HL-60 (cell line): ENCODE data around the gene ARL3.

Experiments
- DNase-seq, 2 experiments: peaks; one replicate each; pipeline ENCODE4 v3.0.0-alpha.2; 2010 to 2020; ENCODE audit warnings: low read depth in 1 of 2, low spot score in 1 of 2
- H3K27ac ChIP-seq: fragments of 250-450 bp; sonication (Bioruptor Pico); replicated peaks from 2 replicates; pipeline ENCODE4 v1.5.1; 2020; ENCODE audit warnings: mild to moderate bottlenecking, moderate library complexity
- H3K27me3 ChIP-seq: fragments of 250-450 bp; sonication (Bioruptor Pico); 2 replicates; pipeline ENCODE4 v1.5.1; 2021; ENCODE audit warnings: mild to moderate bottlenecking, moderate library complexity; ENCODE audit not compliant: insufficient read depth, poor library complexity, severe bottlenecking
- H3K4me3 ChIP-seq: replicated peaks from 2 replicates; pipeline ENCODE4 v1.5.1; 2011; ENCODE audit warnings: mild to moderate bottlenecking, control low read depth, low read length; ENCODE audit not compliant: insufficient read depth
- CTCF ChIP-seq: IDR thresholded peaks from one replicate; pipeline ENCODE4 v1.5.1; 2011; ENCODE audit warnings: low read length, control low read depth, inconsistent platforms; ENCODE audit not compliant: insufficient read depth
- GABPA ChIP-seq: IDR thresholded peaks from 2 replicates; pipeline ENCODE4 v1.6.1; 2012; ENCODE audit warnings: low read depth
- POLR2AphosphoS5 ChIP-seq: IDR thresholded peaks from 2 replicates; pipeline ENCODE4 v1.6.1; 2012; ENCODE audit warnings: low read depth
- REST ChIP-seq: IDR thresholded peaks from 2 replicates; pipeline ENCODE4 v1.6.1; 2012; ENCODE audit warnings: low read depth; ENCODE audit not compliant: insufficient replicate concordance
- SPI1 ChIP-seq: IDR thresholded peaks from 2 replicates; pipeline ENCODE4 v1.6.1; 2012; ENCODE audit warnings: low read depth, mild to moderate bottlenecking, borderline replicate concordance

Gene ARL3

GRCh38 chr10:102757323-102757722, 43.1 kb upstream of the ARL3 start:
- Histone ChIP-seq H3K27ac (no peak overlapping the region), H3K4me3 (no peak overlapping the region), H3K27me3 (no peaks in the 10 kb centered on the region)
- TF ChIP-seq CTCF (no peak), SPI1 (peak; percentile 73)
- DNase-seq: no peak

GRCh38 chr10:102753718-102754117, 39.5 kb upstream of the ARL3 start:
- no peak for TF ChIP-seq GABPA
- TF ChIP-seq REST: no peak
- TF ChIP-seq SPI1: no peak
- TF ChIP-seq POLR2AphosphoS5: no peak
- no peak for TF ChIP-seq CTCF
- Histone ChIP-seq H3K4me3 (no peak overlapping the region), H3K27ac (no peak overlapping the region)

GRCh38 chr10:102752934-102753664, 38.9 kb upstream of the ARL3 start:
- DNase-seq: peak in 1 of 2 experiments; percentile 53
- no peak for TF ChIP-seq SPI1
- peak; percentile 54 for TF ChIP-seq CTCF

More at GRCh38 chr10:102753718-102754117, 39.5 kb upstream of the ARL3 start:
- no peak for DNase-seq
- H3K27me3 ChIP-seq: no peaks in the 10 kb centered on the region

GRCh38 chr10:102752266-102752930, 38.2 kb upstream of the ARL3 start:
- DNase-seq: no peak
- no peaks in the 10 kb centered on the region for H3K27me3 ChIP-seq
- H3K4me3 ChIP-seq: no peak overlapping the region
- no peak for TF ChIP-seq REST
- TF ChIP-seq SPI1: no peak
- TF ChIP-seq GABPA: no peak
- TF ChIP-seq CTCF: no peak
- TF ChIP-seq POLR2AphosphoS5: no peak
- no peak overlapping the region for H3K27ac ChIP-seq

More at GRCh38 chr10:102752934-102753664, 38.9 kb upstream of the ARL3 start:
- Histone ChIP-seq H3K27me3 (no peaks in the 10 kb centered on the region), H3K27ac (no peak overlapping the region), H3K4me3 (no peak overlapping the region)
